ENCODE results near the gene CUX1.
"Not testable (repeated sequence)": the region's sequence is repeated elsewhere in the genome, so short reads cannot be mapped to it uniquely, and the experiment has no call there.

The CUX1 gene

DNA sequence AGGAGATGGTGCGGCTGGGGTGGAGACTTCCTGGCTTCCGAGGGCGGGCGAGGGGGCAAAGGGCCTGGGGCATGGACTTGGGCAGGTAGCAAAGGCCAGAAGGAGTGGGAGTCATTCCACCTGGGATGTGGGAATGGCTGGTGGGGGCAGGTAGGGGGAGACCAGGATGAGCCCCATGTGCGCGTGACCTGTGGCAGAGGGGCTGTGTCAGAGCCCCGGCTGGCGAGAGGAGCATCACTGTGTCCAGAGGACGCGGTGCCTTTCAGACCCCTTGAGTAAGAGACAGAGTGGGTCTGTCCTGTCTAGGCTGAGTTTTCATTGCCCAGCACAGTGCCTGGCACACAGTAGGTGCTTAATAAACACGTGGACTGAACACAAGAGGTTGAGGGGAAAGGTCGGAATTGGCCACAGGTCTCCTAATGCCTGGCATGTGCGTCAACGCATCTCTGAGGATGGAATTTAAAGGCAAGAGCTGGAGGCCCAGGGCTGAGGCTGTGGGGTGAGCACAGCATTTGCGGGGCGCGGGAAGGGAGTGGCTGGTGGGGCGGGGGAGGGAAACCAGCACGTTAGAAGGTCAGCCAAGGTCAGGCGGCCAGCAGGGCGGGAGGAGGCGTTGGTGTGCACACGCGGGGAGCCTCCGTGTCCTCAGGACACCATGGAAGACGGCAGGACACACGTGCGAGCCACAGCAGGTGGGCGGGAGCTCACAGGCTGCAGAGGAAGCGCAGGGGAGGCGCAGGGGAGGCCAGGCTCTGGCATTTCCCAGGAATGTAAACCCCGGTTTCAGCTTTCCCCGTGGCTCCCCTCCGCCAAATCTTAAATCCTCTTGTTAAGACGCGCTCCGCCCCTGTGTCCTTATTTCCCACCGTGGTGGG lies 51.8 kb downstream of the CUX1 start:
- no peak for DNase-seq (ENCODE audit: low read depth in 2 of 2)

DNA sequence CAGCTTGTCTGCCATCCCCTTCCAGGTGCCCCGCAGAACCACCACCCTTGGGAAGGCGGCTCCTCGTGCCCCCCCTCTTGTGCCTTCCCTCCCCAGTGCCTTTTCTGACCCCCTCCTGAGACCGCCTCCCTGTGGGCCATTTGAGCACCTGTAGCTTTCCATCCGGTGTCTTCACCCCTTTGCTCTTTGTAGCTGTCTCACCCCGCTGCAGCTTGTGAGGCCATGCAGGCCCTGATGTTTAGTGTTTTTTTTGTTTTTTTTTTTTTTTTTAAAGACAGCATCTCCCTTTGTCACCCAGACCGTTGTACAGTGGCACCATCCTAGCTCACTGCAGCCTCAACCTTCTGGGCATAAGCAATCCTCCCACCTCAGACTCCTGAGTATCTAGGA lies 52.5 kb downstream of the CUX1 start:
- DNase-seq (ENCODE audit: low read depth in 2 of 2), result no peak

DNA sequence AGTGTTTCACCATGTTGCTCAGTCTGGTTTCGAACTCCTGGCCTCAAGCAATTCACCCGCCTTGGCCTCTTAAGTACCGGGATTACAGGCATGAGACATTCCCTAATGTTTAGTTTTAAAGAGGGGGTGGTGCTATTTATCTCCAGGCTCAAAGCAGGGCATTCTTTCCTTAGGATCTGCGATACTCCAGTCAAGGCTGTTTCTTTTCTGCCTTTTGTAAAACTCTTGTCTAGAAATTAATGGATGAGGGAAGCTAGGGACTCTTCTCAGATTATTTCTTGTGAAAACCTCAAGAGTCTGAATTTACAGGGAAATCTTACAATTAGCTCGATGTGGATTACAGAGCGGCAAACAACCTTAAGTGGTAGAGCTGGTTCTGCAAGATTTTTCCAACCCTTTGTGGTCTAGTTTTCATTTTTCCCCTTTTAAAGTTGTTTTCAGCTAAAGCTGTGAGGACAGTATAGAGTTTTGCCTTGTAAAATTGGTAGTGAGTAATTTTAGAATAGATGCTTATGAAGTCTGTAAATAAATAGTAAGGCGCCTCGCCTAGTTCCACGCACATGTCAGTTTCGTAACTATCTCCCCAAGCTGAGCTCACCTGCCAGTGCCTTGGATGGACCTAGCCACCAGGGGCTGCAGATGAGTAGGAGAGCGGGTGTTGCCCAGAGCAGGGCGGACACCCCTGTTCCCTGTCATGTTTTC lies 53.1 kb downstream of the CUX1 start:
- DNase-seq (ENCODE audit: low read depth in 2 of 2), result no peak

DNA sequence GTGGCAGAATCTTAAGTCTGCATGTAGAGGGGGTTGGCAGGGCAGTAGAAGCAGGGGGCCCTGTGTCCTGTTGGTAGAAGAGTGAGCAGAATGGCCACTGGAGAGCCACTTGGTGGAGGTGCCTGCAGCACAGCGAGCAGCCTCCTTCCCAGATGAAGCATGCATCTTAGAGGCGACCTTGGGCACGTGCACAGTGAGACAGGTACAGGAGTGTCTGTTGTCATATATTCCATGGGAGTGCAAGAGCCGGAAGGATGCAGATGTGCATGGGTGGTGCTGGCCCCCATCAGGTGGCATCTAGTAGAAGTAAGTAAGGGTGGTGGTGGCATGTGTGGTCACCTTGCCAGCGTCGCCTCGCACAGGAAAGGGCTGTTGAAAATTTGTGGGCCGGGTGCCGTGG lies 53.9 kb downstream of the CUX1 start:
- DNase-seq (ENCODE audit: low read depth in 2 of 2), result no peak

DNA sequence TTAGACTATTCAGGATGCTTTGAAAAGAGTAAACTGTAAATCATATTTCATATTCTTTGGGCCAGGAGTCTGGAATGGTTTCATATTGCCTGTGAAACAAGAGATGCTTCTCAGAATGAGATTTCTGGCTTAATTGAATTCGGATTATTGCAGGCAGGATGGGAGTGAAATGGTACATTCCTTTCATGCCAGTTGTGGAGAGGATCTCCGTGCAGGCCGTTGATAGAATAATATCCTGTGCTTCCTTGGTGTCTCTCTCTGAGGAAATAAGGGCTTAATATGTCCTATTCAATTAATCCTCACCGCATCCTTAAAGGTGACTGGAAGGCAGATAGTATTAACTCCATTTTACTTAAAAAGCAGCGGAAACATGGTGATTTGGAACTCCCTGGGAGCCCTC lies 56.6 kb downstream of the CUX1 start:
- DNase-seq (ENCODE audit: low read depth in 2 of 2), result no peak

DNA sequence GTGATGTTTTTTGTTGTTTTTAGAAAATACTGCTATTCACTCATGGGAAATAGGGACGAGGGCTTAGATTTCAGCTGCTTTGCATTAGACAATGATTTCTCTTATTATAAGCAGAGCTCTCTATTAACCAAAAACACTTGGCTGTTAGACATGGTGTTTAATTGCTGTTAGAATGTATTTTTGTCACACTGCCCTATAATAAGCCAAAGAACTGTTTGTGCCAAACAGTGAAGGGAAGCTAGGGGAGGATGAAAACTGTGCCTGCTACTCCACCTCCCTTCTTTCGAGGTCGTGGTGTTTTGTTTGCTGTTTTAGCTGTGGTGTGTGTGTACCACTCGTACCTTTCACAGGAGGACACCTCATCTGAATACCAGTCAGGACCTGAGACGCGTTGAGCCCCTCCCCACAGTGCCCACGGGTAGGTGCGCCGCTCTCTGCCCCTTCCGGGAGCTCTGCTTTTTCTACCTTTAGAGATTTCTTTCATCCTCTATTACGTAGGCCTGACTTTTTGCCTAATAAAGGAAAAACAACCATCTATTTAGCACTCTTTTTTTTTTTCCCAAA lies 57.9 kb downstream of the CUX1 start:
- DNase-seq (ENCODE audit: low read depth in 2 of 2), result no peak

DNA sequence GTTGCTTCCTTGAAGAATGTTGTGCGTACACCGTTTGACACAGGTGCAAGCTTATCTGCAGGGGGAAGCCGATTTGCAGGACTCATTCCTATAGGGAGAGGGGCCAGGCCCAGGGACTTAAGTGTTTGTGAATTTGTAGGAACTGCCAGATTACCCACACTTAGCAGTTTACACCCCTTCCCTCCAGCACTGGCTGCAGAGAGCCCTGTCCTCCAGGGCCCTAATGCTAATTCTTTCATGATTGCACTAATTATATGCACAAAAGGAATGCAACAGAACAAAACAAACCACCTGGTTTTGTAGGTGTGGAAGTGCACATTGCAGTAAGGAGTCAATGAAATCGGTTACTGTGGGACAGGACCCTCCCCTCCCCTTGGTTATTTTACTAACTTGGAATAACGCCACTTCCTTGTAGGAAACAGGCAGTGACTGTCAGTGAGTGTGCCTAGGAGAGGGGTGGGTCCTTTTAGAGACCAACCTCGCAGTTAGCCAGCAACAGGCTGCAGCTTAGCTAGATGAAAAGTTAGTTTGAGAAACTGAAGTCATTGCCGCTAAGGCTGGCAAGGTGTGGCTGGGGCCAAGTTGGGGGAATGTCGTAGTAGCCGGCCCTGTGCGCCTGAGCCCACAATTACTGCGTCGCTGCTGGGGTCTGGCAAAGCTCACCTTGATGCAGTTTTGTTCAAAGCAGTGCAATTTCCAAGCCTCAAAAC lies 60.6 kb downstream of the CUX1 start:
- DNase-seq (ENCODE audit: low read depth in 2 of 2), result no peak

DNA sequence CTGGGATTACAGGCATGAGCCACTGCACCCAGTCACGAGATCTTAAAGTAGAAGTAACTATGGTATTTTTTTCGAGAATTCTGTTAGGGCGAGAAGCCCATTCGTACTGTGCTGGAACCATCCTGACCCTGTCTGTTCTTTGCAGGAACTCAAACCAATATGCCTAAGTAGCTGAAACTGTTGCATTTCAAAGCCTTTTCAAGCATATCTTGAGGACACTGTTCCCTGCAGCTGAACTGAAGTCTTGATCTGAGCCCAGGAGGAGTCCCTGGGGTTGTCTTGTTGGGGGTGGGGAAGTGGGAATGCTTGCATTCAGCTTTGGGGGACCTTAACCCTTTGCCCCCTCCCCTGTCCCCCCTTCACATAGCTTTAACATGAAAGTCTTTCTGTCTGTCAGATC lies 61.5 kb downstream of the CUX1 start:
- no peak for DNase-seq (ENCODE audit: low read depth in 2 of 2)

DNA sequence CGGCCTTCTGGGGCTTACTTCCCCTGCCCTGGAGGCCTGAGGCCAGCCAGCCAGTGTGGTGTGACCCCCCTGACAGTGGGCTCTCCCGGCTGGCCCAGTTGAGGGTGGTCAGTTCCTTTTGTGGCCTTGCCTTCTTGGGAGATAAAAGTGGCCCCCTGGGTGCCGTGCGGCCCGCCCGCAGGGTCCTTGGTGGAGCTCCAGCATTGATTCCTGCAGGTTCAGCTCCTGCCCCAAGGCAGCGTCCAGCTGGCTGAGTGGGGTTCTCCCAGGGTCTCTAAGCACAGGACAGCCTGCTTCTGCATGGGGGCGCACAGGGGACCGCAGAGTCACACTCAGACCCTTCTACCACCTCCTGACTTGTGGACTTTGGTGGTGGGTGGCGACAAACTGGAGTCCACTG lies 62.1 kb downstream of the CUX1 start:
- no peak for DNase-seq (ENCODE audit: low read depth in 2 of 2)

DNA sequence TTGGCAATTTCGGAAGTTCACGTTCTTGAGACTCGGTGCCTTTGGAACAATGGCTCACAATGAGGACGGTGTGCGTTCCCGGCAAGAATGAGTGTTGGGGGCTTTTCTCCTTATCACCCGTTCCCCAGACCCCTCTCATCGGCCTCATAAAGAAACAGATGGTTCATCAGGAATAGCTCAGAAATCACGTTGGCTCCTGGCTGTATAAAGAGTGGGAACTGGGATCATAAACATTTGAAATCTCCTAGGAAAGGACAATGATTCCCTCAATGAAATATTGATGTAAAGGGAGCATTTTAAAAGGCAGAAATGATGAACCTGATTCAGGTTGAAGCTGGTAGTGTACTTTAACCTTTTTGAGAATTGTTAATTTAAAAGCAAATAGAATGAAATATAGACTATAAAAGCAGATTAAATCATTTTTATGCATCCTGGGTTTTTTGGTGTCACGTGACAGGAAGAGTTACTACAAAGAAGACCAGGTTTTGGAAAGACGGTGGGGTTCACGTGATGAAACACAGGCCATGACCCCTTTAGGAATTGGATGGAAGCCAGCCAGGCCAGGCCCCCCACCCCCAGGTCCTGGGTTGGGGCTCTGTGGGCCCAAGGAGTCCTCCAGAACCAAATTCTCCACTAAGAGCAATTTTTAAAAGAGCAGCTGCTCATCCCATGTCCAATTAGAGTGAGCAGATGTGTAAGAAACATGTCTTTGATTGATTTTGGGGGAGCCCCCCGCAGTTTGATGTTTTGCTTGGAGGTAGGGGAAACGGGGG lies 63.0 kb downstream of the CUX1 start:
- DNase-seq (ENCODE audit: low read depth in 2 of 2), result no peak

DNA sequence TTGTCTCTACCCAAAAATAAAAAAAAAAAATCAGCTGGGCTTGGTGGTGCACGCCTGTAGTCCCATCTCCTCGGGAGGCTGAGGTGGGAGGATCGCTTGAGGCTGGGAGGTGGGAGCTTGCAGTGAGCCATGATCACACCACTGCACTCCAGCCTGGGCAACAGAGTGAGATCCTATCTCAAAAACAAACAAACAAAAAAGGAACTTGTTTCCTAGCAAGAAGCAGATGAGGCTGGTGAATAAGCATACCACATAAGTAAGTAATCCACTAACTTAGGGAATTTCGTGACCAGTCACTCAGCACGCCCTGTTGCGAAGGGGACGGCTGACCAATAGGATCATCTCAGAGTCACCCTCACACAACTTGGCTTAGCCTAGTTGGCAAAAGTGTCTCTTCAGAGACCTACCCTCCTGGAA lies 64.6 kb downstream of the CUX1 start:
- DNase-seq (ENCODE audit: low read depth in 2 of 2), result no peak

DNA sequence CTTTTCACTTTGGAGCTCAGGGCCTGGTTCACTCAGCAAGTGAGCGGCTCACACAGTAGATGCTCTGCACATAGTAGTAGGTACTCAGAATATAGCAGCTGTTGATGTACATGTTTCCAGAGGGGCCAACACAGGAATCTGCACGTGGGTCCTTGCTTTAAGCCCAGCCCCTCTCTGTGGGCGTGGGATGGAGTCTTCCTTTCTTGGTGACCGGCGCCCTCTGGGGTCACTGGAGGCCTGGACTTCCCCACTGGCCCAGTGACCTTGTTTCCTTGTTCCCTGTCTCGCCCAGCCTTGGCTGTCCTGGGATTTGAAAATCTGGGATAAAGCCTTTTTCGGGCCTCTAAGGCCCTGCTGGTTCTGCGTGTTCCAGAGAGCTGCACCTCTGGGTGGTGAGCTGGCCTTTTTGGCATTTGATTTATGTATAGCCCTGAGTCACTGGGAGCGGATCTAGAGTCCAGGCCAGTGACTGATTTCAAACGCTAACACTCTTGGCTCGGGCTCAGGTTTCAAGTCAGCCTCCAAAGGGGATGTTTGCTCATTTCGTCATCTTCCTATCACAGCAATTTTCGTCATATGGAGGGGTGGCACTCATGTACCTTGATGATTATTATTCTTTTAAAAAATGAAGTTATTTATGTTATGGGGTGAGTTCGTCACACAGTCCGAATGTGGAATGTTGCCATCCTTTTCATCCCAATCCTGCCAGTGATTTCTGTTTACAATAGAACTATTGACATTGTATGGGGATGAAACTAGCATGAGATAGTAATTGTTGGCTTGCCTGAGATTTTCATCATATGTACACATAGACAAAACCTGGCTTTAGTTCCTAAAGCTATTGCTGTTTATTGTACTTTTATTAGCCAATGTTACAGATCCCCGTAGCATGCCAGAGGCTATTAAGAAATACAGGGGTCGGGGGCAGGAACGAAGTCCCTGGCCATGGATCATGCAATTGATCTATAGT lies 65.5 kb downstream of the CUX1 start:
- DNase-seq (ENCODE audit: low read depth in 2 of 2), result no peak

DNA sequence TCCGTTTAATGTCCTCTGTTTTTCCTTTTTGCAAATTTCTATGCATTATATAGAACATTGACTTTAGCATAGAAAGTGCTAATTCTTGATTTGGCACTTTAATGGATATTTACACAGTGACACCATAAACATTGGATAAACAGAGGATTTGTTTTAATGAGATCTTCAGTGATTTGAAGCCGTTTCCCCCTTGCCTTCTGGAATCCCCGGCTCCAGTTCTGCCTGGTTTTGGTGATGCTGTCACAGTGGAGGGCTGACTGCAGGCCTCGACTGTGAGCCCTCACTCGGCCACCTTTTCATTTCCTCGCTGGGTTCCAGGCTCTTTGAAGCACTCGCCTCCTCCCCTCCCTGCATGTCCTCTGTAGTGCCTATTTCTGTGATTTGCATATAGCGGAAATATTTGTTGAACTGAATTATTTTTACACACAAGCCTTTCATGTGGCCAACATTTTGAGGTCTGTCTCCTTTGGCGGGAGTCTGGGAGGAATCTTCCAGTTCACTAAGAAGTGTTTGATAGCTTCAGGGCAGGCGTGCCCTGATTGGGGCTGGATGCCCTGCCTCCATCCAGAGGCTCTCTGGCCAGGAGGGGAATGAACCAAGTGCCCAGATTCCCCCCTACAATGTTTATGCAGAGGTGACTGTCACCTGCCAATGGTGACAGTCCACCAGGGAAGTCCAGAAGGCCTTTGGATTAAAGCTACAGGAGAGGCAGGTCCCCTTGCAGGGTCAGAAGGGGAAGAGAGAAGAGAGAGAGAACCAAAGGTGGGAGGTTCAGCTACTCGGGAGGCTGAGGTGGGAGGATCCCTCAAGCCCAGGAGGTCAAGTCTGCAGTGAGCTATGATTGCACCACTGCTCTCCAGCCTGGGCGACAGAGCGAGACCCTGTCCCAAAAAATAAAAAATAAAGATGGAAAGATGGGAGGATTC lies 67.5 kb downstream of the CUX1 start:
- DNase-seq (ENCODE audit: low read depth in 2 of 2), result no peak

DNA sequence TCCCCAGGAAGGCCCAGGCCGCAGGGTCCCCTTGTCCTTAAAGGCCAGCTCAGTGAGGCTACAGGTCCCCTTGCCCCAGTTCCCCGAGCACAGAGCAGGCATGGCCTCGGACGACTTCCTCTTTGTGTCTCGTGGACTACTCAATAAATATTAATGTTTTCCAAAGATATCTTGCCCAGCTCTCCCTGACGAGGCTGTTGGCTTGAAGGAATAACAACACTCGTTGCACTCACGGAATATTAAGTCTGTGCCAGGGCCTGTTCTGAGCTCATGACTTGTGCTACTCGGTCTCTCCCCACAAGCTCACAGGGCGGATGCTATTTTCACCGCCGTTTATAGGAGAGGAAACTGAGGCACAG lies 68.2 kb downstream of the CUX1 start:
- no peak for DNase-seq (ENCODE audit: low read depth in 2 of 2)

DNA sequence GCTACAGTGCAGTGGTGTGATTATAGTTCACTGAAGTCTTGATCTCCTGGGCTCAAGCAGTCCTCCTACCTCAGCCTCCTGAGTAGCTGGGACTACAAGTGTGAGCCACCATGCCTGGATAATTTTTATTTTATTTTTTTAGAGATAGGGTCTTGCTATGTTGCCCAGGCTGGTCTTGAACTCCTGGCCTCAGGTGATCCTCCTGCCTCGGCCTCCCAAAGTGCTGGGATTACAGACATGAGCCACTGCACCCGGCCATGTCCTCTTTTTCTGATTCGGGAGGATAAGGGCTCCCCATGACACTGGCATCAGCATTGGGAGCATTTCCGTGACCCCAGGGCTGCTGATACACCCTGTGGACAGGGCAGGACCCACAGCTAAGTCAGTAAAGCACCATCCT lies 69.9 kb downstream of the CUX1 start:
- not testable (repeated sequence) for DNase-seq (ENCODE audit: low read depth in 2 of 2)

DNA sequence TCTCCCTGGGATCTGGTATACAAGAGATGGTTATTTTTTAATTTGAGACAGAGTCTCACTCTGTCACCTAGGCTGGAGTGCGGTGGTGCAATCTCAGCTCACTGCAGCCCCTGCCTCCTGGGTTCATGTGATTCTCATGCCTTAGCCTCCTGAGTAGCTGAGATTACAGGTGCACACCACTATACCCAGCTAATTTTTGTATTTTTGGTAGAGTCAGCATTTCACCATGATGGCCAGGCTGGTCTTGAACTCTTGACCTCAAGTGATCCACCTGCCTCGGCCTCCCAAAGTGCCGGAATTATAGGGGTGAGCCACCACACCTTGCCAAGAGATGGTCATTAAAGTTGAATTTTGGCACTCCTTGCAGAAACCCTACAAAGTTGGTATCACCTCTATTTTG lies 71.1 kb downstream of the CUX1 start:
- DNase-seq (ENCODE audit: low read depth in 2 of 2), result not testable (repeated sequence)

DNA sequence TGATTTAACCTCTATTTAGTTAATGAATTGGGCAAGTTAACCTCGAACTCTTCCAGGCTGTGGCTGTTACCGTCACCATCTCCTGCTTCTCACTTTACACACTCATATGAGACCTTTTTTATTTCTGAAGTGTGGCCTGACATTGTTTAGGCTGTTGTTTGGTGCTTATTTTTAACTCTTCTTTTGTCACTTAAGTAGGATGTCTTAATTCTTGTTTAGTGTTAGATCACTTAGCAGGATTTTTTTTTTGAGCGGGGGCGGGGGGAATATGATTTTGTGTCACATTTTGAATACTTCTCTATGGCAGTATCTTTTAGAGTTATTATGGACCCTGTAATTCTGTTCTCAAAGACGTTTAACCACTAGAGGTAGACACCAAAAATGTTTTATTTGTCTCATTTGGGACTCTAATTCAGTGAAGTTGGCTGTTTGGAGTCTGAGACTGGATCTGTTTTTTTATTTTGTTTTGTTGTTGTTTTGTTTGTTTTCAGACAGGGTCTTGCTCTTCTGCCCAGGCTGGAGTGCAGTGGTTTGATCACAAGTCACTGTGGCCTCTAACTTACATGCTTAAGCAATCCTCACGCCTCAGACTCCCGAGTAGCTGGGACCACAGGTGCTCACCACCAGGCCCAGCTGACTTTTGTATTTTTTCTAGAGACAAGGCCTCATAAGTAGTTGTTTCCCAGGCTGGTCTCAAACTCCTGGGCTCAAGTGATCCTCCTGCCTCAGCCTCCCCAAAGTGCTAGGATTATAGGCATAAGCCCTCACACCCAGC lies 73.5 kb downstream of the CUX1 start:
- no peak for DNase-seq (ENCODE audit: low read depth in 2 of 2)

DNA sequence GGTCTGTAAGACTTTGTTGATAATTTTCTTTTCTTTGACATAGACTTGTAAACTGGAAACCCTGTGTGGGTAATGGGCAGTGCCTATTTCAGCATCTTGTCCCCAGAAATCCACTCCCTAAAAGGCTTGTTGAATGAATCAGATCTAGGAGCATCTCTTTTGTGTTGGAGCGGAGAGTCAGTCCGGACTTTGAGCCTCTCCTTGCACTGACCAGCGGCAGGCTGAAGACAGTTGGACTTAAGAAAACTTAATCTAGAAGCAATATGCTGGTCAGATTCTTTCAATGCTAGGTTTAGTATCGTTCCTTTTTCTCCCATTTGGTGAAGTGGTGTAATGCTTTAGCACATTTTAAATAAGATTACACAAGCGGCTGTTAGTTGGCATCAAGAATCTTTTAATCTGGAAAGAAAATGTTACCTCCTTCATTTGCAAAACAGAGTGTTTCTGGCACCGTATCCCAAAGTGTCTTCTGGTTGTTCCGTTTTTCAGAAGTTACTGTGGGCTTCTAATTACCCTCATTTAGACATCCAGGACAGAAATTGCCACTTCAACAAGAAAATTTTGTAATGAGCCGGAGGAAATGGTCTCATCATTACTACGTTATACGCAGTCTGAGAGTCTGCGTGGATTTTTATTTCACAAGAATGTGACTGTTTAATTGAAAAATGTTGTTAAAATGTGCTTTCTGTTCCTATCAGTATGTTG lies 74.7 kb downstream of the CUX1 start:
- DNase-seq (ENCODE audit: low read depth in 2 of 2), result no peak

Measured in stimulated activated CD4-positive, alpha-beta T cell treated with anti-CD3 and anti-CD28 coated beads, Interleukin-1b, Interleukin-23, amount 100 ng/mL, for 1 hour (primary cell).